HG03439 (cell line): ENCODE data around the gene TNNT2.

ENCODE experiments used
- ATAC-seq: cut with Tn5 transposase; IDR thresholded peaks from one replicate; pipeline ENCODE4 v1.9.1; 2021; ENCODE audit warnings: mild to moderate bottlenecking, moderate library complexity; ENCODE audit not compliant: unreplicated experiment

TNNT2 gene

DNA sequence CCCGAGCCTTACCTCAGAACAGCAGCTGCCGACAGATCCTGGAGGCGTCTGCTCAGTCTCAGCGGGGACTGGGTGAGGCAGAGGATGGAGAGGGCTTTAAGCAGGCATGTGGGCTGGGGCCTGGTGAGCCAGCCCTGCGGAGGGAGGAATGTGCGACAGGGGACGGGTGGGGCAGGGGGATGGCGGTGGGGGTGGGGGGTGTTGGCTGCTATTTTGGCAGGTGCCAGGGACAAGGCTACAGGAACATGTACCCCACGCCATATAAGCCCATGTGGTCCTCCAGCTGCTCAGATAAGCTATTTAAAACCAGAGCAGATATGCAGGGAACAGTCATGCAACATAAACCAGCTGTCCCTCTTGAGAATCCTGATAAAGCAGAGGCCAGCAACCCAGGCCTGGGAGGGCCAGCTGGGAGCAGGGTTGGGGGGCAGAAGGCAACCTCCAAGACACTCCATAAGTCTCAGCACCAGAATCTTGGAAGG is at the start of gene TNNT2:
Gene TNNT2, minus strand, starts transcription at position 70 of the 482 bp plus-strand sequence. CDS start 4,426 bp downstream, outside the sequence.
- ATAC-seq, result no peak

DNA sequence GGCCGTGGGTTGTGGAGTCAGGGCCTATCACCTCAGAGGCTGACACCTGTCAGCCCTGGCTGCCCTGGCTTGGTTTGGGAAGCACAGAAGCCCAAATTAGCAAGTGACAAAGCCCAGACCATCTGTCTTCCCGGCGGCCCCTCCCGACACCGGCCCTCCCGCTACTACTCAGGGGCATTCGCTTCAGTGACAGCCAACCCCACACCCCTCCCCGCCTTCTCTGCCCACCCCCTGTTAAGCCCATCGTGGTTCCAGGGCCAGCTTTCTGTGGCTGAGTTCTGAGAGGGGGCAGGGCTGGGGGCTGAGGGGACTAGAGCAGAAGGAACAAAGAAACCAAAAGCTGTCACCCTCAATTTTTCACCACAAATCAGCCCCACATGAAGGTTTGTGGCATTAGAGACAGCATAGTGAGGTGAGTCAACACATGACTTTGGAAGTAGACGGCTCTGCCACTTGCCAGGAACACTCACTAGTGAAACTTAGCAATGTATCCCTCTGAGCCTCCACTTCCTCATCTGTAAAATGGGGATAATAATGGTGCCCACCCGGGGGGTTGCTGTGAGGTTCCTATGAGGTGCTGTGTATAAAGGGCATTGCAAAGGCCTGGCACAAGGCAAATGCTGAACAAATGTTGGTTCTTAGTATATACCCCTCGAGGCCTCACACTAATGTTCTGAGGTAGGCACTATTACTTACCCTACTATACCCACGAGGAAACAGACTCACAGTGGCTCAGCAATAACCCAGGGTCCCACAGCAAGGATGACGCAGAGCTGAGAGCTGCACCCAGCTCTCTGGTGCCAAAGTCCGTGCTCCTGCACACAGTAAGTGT is 49.2 kb upstream of the TNNT2 start:
- ATAC-seq, result no peak

DNA sequence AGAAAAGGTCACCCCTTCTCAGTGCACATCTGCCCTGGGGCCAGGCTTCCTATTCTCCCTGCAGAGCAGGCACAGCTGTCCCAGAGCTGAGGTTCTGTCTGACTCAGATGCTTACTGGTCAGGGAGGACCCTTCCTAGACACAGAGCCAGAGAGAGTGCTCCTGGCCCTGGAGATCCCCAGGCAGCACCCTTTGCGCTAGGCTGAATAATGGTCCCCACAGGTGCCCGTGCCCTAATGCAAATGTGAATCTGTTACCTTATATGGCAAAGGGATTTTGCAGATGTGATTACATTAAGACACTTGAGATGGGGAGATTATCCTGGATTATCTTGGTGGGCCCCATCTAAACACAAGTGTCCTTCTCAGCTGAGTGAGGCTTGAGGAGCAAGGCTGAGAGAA is 46.7 kb upstream of the TNNT2 start:
- no peak for ATAC-seq

DNA sequence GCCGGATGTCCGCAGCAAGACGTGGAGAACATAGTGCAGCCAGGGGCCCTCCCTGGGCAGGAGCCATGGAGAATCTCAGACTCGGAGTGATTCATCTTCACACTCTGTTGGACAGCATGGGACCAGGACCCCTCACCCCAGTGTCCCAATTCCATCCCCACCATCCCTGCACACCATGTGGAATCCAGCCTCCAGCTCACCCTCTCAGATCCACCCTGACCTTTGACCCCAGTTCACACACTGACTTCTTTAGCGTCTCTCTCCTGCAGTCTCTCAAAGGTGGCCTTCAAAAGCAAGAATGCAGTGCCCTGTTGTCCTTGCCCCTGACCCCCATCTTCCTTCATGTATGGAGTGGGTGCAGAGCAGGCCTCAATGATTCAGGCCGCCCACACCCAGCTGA is 46.2 kb upstream of the TNNT2 start:
- ATAC-seq, result no peak

DNA sequence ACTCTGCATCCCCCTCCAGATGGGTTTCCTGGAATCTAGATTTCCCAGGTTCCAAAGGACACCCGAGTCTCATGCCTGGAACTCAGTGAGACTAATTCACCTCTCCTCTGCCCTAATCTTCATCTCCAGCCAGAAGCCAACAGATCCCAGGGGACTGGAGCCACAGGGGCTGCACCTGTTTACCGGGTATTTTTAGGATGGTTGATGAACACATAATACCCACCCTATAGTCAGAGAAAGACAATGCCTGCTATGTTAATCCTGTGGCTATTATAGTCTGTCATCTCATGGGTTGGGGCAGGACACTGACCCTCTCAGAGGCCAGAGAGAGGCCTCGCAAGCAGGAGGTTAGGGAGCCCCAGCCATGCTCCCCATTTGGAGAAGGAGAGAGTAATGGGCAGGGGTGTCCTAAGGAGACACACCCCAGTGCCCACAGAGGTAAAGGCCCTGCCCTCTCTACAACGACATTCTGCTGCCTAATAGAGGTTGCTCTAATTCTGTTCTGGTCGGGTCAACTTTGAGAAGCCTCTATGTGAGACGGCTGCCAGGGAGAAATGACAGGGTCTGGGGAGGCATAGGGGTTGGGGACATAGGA is 45.1 kb upstream of the TNNT2 start:
- ATAC-seq, result no peak

DNA sequence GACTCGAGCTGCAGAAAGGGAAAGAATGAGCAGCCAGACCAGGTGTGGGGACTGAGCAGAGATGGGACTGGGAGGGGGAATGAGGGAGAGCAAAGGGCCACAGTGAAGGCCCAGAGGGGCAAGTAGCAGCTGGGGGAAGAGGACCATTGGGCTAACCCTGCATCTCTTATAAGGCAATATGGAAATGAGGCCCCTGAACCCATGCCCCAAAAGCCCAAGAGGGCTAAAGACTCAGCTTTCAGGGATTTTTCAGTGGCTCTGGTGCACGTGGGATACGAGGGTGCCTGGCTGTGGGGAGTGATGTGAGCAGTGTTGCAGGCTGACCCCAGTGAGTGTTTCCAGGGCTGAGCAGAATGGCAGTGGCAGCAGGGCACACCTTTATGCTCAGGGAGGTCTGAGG is 44.5 kb upstream of the TNNT2 start:
- no peak for ATAC-seq

DNA sequence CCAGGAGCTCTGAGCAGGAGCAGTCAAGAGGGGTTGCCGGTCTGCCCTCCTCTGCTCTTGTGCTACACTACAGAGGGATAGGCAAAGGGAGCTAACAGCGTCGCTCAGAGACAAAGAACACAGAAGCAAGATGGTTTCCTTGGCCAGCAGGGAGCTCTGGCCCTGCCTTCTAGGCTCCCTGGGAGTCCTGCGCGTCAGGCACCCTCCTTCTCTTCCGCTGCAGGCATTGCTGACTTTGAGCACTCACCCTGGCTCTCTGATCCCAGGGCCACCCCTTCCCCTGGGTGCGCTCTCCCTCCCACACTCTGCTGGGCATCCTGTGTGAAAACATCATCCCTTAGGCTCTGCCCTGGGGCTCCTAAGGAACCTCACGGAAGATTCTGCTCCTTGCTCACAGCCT is 43.6 kb upstream of the TNNT2 start:
- ATAC-seq, result no peak

DNA sequence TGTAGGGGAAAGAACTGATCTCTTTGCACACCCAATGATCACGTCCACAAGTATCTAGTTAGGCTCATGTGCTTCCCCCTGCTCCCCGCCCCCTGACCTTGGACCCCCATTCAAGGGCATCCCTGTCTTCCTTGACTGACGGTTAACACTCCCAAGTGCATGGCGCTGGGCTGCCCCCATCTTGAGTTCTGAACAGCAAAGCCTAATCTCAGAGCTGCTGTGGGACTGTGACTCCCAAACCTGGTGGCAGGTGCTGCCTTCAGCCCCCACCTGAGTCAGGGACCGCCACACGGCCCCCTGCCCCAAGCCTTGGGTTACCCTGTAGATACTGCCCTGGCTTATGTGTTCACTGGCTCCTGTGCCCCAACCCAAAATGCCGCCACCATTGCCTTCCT is 43.1 kb upstream of the TNNT2 start:
- no peak for ATAC-seq

DNA sequence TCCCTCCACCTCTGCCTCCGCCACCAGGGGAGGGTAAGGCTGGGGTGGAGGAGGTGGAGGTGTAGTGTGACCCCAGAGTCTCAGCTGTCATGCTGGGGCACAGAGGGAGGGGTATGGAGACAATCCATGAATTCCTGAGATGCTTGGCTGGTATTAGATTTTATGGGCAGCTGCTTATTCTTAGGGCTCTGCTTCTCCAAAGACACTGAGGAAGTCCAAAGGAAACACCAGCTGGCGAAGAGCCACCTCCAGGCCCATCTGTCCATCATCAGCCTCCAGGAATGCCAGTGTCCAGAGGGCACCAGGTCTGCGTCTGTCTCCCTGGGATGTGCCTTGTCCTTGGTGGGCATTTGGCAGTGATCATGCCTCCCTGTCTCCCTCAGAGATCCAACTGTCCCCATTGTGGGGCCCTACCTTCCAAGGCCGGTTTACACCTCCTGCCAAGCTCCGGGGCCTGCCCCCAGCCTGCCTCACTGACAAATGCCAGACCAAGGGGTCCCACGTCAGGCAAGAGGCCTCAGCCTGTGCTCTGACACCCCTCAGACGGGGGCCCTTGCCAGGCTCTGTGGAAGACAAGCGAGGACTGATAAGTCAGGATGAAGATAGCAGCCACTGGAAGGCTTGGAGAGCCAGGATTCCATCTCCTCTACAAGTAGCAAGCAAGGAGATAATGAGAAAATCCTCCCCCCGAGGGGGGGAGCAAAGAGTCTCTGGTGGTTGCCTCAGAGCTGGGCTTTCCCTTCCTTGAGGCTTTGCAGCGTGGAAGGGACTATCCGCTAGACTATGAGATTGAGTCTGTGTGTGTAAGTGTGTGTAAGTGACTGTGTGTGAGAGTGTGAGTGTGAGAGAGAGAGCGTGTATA is 42.5 kb upstream of the TNNT2 start:
- no peak for ATAC-seq

DNA sequence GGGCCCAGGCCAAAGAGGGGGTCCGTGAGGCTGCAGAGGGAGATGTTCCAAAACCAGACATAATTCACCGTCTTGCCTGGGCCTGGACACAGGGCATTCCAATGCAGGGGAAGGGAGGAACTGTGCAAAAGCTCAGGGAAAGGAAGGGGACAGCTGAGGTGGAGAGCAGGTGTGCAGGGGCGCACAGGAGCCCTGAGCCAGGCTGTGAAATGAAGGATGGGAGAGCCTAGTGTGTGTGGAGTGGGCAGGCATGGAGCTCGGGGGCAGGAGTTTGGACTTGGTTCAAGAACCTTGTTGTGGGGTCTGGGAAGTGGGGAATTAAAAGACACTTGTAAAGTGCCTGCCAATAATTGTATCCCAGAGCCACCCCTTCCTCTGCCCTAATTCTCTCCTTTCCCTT is 41.8 kb upstream of the TNNT2 start:
- no peak for ATAC-seq

DNA sequence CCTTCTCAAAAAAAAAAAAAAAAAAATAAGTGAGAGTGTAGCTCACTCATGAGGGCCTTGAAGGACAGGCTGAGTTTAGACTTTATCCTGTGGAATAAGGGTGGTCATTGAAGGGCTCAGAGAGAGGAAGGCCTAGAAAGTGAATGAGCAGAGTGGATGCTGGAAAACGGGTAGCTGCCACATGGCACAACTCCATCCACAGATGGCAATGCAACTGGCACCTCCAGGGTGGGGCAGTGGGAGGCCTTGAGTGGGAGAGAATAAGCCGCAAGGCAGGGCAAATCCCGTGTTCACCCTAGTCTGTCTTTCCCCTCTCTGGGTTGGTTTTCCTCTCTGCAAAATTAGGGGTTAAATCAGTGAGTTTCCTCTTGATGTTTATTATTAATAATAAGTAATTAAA is 41.0 kb upstream of the TNNT2 start:
- no peak for ATAC-seq

DNA sequence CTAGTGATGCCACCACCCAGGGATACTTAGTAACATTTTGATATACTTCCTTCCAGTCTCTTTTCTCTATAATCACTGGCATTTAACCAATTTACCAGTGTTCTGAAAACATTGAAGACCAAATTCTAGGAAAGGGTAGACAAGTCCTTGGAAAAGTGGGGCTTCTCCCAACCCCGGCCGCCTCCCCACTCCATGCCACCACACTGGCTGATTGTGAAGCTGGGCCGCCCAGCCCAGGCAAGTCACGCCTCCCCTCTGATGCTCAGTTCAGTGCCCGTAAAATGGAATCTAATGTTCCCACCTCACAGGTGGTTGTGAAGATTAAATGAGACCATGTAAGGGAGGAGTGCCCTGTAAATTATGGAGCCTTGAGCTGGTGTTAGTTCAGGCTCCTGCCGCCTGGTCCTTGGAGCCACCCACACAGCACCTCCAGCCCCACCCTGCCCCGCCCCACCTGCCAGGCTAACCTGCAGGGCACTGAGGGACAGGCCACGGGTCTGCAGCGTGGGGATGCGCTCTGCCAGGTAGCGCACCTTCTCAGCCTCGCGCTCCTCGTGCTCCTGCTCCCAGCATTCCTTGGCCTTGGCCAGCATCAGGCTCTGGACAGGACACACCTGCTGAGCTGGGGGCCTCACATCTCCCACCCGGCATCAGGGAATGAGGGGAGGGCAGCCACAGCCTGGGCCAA is 36.7 kb upstream of the TNNT2 start:
- no peak for ATAC-seq

DNA sequence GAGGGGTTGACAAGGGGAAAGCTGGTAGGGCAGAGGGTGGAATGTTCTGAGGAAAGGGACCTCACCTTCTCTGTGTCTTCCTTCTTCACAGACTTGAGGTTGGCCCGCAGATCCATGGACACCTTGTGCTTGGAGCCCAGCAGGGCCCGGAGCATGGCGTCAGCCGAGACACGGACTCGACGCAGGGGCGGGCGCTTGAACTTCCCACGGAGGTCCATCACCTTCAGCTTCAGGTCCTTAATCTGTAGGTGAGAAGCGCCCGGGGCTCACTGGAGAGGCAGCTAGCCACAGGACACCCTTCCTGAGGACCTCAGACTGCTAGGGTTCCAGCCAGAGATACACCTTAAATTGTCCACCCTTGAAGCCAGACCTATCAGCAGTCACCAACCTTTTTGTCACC is 33.8 kb upstream of the TNNT2 start:
- no peak for ATAC-seq

DNA sequence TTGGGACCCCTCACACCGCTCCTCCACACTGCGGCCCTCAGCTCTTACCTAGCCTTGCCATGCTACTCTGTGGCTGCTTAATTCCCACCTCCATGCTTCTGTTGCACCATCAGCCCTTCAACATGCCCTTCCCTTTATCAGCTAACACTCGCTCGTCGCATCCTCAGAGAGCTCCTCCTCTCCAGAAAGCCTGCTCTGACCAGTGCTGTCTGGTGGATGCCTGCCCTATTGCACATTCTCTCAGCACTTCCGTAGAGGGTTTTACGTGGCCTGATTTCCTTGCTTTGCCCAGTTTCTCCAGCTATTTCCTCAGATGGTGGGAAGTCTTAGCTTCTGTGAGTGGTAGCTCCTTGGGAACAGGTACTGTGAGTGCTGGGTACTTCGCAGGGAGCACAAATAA is 32.0 kb upstream of the TNNT2 start:
- ATAC-seq, result no peak

DNA sequence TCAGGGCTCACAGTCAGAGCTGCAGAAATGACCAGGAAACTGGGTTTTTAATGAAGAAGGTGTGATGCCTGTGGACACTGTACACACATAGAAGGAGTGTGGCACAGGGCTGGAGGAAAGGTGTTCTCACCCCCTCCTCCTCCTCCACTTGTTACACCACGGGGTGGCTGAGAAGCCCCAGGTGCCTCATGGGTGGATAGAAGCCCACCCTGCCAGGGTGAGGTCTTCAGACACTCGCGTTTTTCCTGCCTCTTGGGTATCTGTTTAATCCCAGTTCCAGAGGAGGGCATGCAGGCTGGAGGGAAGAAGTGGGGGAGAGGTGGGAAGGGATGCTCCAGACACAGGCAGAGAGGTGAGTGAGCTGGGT is 31.3 kb upstream of the TNNT2 start:
- ATAC-seq, result no peak

DNA sequence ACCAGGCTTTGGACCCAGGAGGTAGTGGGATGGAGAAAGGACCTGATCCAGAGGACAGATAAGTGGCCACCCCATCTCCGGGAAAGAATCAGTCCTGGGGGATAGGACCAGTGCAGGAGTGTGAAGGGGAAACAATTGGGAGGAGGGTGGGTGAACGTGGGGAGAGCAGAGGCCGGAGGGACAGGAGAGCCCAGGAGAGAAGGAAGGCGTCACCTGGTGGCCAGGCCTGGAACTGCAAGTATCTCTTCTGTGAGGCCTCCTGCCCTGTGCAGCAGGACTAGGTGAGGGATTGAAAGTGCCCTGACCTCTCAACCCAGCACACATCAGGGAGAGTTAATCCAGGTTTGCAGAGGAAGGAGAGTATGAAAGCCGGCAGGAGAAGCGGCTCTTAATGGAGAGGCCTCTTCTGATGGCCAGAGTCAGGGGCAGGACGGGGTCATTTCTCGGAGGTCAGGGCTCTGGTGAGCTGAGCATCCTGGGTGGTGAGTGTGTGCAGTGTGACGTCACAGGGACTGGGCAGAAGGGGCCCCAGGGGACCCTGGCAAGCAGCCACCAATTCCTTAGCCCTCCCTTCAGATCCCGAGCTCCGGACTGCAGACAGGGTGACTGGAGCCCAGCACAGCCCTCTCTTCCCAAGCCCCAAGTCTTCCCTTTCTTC is 30.8 kb upstream of the TNNT2 start:
- ATAC-seq, result no peak

DNA sequence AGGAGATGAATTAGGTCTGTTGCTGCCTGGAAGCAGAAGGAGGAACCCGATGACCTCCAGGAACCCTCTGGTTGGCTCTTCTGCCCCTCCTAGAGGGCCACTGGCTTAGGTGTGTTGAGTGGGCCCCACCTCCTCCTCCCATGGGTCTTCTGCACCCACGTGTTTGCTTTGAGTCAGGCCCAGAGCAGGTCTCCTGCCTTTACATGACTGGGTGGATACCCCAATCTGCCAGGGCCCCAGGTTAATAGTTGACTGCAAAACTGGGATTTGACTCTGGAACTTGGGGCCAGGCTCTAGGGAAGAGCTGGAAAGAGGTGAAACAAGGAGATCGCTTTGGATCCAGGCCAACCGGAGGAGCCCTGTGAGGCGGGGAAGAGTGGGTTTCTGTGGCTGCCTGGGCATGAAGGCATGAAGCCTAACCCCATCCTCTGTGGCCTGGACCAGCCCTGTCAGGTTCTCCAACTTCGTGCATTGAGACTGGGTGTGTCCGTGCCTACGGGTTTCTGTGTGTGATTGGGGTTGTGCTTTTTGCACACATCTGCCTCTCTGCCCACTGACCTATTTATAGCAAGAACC is 29.4 kb upstream of the TNNT2 start:
- no peak for ATAC-seq

DNA sequence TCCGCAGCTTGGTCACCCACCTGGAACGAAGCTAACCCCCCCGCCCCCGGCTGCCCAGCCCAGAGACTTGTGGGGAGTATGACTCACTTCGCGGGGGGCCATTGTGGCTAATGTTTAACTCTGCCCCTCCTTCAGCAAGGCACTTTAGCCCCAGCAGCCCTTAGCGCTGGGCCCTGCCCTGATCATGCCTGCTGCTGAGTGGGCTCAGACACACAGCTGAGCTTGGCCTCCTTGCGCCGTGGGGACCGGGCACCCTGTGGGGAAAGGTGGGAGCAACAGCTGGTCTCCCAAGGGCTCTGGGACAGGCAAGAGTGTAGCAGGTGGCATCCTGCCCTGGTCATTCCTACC is 28.0 kb upstream of the TNNT2 start:
- ATAC-seq, result no peak

DNA sequence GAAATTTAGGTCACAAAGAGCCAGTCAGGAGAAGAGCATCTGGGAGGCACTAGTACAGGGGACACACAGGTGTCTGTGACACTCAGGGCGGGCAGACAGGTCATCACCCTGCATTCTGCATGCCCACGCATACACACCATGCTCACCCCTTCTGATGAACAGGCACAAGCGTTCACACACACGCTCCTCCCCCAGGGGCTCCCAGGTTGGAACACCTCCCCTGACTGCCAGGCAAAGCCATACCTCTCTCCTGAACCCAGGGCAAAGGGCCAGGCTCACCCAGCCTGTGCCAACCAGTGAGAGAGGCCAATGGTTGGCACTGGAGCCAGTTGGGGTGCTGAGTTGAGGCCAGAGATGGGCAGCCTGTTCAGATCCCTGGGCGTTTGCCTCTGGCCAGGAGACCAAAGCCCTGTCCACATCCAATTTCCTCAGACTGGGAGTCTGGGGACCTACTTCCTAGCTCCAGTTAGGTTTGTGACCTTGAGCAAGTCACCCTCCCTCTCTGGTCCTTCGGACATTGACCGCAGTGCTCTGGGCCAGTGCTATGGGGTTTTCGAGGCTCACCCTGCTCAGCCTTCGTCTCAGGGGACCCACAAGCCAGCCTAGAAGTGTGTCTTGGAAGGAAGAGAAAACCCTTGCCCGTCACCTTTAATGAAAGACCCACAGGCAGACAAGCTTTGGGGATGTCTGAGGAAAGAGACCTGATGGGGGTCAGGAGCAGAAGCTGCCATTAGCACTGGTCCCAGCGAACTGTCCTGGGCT is 27.4 kb upstream of the TNNT2 start:
- no peak for ATAC-seq

DNA sequence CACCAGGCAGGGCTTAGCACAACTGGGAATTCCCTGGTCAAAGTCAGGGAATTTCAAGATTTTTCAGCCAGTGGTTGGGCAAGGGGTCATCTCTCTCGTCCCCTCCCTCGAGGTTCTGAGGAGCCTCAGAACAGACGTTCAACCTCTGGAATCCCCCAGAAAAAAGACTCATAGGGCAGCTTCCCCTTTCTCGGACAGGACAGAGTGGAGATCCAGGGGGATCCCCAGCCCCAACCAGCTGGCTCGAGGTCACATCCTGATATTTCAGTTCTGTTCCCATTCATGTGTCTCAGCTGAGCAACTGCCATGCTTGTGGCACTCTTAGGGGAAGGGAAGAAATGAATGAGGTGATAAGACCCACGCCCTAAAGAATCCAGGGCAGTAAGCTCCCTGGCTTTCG is 26.6 kb upstream of the TNNT2 start:
- no peak for ATAC-seq
